Measurements from ENCODE around the gene CD3D. TPM values are rescaled to one million over a fixed set of nuclear protein-coding genes. Genes with fewer than 3 reads are reported as not detected.

CD3D gene
- total RNA-seq, 2 donors from 2014 or later = 0.55 to 4.4 TPM

- TF ChIP-seq CTCF (IDR thresholded peaks at IDR 0.05) (no peak), POLR2A (IDR thresholded peaks at IDR 0.05) (no peak), POLR2AphosphoS5 (IDR thresholded peaks at IDR 0.05) (no peak)
Measured at GRCh38 chr11:118318581-118319336, 23.7 kb downstream of the CD3D start.

GRCh38 chr11:118318124-118318523, 24.4 kb downstream of the CD3D start:
- Histone ChIP-seq H3K36me3 (no peaks in the 10 kb centered on the region), H3K27me3 (replicated peaks; ENCODE audit: insufficient read depth) (no peaks in the 10 kb centered on the region), H3K9me3 (no peaks in the 10 kb centered on the region), H3K4me3 (no peak overlapping the region), H3K4me1 (replicated peaks) (peaks cover 2% of the 10 kb centered on the region), H3K27ac (no peak overlapping the region)
- intact Hi-C loops (cut with DNase I) = no loop called here
- no peak for DNase-seq (ENCODE audit: low spot score)
- no peak for TF ChIP-seq CTCF (IDR thresholded peaks at IDR 0.05)
- no peak for TF ChIP-seq POLR2A (IDR thresholded peaks at IDR 0.05)
- TF ChIP-seq POLR2AphosphoS5 (IDR thresholded peaks at IDR 0.05) = no peak
- WGBS = 92% methylated on average over 4 of the region's 4 CpGs

More at GRCh38 chr11:118318581-118319336, 23.7 kb downstream of the CD3D start:
- Histone ChIP-seq H3K4me1 (replicated peaks) (peaks cover 2% of the 10 kb centered on the region), H3K27me3 (replicated peaks; ENCODE audit: insufficient read depth) (no peaks in the 10 kb centered on the region), H3K9me3 (no peaks in the 10 kb centered on the region), H3K4me3 (no peak overlapping the region), H3K27ac (no peak overlapping the region), H3K36me3 (no peaks in the 10 kb centered on the region)
- 83% methylated on average over 11 of the region's 11 CpGs for WGBS
- DNase-seq (ENCODE audit: low spot score) = no peak
- intact Hi-C loops (cut with DNase I) = no loop called here

GRCh38 chr11:118314988-118315411, 27.5 kb downstream of the CD3D start:
- Histone ChIP-seq H3K9me3 (no peaks in the 10 kb centered on the region), H3K27ac (no peak overlapping the region), H3K27me3 (replicated peaks; ENCODE audit: insufficient read depth) (no peaks in the 10 kb centered on the region), H3K36me3 (no peaks in the 10 kb centered on the region), H3K4me3 (no peak overlapping the region), H3K4me1 (replicated peaks) (peaks cover 2% of the 10 kb centered on the region)
- WGBS = 39% methylated on average over 7 of the region's 7 CpGs
- DNase-seq (ENCODE audit: low spot score) = no peak
- TF ChIP-seq POLR2AphosphoS5 (IDR thresholded peaks at IDR 0.05) (no peak), POLR2A (IDR thresholded peaks at IDR 0.05) (no peak), CTCF (IDR thresholded peaks at IDR 0.05) (no peak)
- intact Hi-C loops (cut with DNase I) = no loop called here

GRCh38 chr11:118313242-118313641, 29.3 kb downstream of the CD3D start:
- no peak overlapping the region for H3K4me3 ChIP-seq
- 64% methylated on average over 4 of the region's 4 CpGs for WGBS

More at GRCh38 chr11:118313242-118313641, 29.3 kb downstream of the CD3D start:
- intact Hi-C loops (cut with DNase I) = no loop called here
- no peak overlapping the region for H3K27ac ChIP-seq
- peaks cover 2% of the 10 kb centered on the region for H3K4me1 ChIP-seq (replicated peaks)
- no peaks in the 10 kb centered on the region for H3K9me3 ChIP-seq
- no peak for DNase-seq (ENCODE audit: low spot score)
- no peaks in the 10 kb centered on the region for H3K36me3 ChIP-seq
- TF ChIP-seq POLR2AphosphoS5 (IDR thresholded peaks at IDR 0.05) (no peak), CTCF (IDR thresholded peaks at IDR 0.05) (no peak), POLR2A (IDR thresholded peaks at IDR 0.05) (no peak)
- no peaks in the 10 kb centered on the region for H3K27me3 ChIP-seq (replicated peaks; ENCODE audit: insufficient read depth)
